RKO (cell line): ENCODE data around the gene AKAP7.

Experiments used
- DNase-seq: peaks from one replicate; pipeline ENCODE4 v3.0.0-alpha.2; 2016; ENCODE audit warnings: low spot score

The AKAP7 gene

DNA sequence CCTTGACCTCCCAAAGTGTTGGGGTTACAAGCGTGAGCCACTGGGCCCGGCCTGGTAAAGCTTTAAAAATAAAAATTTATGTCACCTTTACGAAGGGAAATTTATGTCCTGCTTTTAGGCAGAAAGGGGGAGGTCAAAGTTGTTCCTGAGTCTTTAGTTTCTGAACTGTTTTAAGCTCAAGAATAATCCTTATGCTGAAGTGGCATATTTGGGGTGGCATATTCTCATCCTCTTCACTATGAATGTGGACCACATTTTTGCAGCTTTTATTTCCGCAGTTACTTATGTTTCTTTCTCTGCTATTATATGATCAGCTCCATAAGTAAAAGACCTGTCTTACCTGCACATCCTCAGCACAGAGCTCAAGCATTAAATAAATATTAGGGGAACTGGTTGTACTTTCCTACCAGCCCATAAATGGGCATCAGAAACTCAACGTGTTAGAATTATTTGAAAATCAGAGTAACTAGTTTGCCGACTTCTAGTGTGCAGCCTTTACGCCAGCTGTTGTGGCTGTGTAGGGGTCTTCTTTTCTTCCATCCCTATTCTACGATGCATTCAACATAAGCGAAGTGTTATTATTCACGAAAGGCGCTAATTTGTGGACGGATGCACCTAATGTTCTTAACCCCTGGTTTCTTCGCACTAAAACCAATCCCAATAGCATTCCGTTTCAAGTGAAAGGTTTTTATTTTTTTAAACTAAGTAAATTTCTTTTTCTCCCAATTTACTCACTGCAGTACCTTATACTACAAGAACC, 867 bp upstream of the AKAP7 start:
- DNase-seq = no peak

DNA sequence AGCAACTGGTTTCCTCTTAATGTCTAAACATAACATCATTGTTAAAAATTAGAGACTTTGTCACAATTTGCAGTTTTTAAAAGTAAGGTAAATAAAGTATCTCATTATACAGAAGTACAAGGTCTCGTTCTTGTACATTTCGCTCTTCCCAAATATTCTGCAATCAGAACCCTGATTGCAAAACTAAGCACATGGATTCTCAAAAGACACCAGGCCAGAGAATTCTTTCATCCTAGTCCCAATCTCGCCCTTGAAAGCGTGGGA, 355 bp upstream of the AKAP7 start:
- no peak for DNase-seq

DNA sequence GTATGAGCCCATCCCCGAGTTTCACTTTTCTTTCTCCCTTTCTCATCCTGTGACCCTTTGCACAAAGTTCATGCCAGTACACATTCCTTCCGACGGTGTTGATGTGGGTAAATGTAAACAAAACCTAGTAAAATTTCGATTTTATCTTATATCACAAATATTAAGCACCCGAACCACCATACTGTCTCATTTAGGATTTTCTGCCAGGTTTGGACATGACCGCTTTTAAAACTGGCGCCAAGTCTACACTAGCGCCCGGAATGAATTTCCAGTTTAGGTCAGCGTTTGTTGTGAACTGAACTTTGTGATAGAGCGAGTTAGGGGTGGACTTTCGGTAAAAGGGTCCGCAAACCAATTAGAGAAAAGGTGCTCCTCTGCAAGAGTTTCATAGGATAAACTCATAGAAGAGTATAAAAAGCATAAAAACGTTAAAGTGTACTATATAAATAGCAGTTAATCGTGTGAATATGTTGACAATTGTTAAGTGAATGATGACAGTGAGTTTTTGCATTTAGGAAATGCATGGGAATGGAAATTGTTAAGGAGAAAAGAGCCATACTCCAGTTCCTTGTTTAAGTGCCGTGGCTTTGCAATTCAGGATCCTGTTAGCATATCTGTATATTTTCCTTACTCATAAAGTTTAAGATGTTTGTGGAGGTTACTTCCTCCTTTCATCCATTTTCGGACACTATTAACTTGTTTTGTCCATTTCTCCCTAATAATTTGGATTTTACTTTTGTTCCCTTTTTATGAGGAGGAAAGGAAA, 937 bp downstream of the AKAP7 start:
- peak; percentile 71 for DNase-seq

DNA sequence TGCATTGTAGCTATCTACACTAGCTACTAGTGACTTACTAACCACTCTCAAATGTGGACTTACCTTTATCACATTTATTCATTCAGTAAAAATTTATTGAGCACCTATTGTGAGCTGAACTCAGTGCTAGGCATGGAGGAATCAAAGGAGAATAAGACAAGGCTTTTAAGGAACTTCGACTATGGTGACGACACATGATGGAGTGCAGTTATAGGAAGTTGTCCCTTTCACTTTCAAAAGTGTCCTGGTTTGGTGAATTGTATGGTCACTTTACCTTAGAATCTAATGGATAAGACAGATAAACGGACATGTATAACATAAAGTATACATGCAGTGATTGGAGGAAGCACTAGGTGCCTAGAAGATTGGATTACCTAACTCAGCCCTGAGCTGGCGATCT, 4.3 kb downstream of the AKAP7 start:
- no peak for DNase-seq

DNA sequence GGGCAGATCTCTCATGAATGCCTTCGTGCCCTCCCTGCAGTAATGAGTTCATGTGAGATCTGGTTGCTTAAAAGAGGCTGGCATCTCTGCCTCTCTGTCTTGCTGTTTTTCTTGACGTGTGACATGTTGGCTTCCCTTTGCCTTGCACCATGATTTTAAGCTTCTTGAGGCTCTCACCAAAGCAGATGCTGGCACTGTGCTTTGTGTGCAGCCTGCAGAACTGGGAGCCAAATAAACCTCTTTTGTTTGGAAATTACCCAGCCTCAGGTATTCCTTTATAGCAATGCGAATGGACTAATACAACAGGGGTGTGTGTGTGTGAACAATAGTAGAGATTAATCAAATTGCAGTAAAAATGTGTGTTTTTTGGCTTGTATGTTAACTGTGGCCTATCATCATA, 8.1 kb downstream of the AKAP7 start:
- no peak for DNase-seq

DNA sequence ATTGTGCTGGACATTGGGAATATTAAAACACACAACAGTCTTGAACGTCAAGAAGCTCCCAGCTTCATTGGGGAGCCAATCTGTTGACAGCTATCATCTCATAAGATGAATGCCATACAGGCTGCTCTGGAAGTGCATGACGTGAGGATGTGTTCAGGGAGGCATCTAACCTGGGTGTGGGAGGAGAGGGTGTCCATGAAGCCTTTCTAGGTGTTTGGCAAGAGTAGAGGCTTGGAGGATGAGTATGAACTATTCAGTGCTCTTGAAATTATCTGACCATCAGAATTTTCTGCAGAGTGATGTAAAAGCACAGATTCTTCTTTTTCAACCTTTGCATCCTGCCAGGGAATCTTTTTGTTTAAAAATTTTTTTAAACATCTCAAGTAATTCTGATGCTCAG, 11.6 kb downstream of the AKAP7 start:
- no peak for DNase-seq

DNA sequence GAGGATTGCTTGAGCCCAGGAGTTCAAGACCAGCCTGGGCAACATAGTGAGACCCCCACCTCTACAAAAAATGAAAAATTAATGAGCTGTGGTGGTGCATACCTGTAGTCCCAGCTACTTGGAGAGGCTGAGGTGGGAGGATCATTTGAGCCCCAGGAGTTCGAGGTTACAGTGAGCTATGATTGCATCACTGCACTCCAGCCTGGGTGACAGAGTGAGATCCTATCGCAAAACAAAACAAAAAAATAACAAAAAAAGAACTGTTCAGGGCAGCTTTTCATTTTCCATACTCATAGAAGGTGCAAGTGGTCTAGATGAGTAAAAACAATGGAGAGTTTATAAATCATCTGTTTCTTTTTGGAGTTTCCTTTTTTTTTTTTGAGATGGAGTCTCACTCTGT, 21.1 kb downstream of the AKAP7 start:
- DNase-seq = no peak

DNA sequence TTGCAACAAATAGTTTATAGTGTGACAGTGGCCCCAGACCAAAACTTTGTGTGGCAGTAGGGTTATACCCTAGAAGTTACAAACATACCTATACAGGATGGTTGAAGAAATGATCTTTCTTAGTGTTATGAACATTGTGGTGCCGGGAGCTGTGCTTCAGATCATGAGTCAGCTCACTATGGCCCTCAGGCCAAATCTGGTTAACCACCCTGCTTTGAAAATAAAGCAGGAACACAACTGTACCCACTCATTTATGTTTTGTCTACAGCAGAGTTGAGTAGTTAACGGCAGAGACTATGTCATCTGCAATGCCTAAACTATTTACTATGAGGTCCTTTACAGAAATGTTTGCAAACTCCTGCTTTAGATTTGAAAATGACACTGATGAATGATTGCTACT, 24.3 kb downstream of the AKAP7 start:
- no peak for DNase-seq

DNA sequence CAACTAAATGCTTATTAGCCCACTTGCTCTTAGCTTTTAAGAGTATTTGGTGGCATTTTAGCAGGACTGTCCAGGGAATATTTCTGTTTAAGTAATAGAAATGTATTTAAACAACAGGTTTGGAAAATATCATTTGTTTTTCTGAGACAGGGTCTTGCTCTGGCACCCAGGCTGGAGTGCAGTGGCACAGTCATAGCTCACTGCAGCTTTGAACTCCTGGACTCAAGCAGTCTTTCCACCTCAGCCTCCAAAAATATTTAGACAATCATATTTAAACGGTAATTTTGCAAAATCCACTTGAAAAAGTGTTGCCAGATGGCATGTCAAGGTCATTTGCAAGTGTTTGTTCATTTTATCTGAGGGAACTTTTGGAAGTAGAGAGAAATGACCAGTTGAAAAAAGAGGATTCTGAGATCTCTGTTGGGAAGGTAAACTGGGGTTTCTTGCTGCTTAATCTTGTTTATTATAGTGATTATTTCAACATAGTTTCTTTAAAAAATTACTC, 25.0 kb downstream of the AKAP7 start:
- DNase-seq = no peak

DNA sequence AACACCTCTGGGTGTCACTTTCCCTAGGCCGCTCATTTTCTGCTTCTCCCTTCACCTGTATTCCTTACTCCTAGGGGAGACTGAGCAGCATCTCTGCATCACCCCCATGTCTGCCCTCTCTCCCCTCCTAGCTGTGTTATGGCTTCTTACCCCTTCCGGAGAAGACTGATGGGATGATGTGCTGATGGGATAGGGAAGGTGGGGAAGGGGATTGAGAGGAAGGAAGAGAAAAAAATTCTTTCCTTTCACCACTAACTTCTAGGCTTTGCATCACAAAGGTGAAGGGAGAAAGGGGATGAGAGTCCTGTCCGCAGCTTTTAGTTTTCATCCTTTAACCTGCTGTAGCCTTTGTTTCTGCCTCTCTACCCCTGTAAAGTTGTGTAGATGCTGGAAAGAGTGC, 26.7 kb downstream of the AKAP7 start:
- DNase-seq = no peak

DNA sequence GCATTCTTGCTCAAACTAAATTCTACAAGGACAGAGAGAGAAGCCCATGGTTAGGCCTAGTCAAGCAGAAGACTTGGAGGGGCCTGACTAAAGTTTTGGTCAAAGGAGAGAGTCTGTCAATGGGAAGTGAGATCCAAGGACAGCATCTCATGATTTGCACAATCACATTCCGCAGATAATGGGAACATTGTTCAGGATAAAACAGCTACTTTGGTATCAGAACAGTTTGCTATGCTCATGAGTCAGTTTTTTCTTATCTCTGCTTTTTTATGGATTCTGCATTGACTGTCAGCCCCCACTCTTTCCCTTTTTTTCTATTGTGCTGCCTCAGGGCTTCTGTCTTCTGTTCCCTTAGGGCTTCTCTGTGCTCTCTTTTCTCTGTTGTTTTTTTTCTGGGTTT, 28.6 kb downstream of the AKAP7 start:
- DNase-seq = no peak

DNA sequence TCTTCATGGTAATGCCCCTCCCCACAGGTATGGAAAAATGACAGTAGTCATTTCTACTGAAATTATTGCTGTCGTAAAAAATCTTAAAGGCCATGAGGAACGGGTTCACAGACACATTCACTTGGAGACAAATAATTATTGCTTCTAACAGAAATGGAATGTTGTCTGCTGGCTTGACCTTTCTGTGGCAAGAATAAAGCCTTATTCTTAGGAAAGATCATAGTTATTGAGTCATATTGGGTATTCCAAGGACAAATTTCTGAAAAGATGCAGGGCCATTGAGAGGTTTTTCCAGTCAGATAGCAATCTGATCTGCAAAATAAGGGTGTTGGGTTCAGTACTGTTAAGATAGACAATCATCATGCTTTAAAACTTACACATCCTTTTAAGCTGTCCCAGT, 29.2 kb downstream of the AKAP7 start:
- DNase-seq = no peak

DNA sequence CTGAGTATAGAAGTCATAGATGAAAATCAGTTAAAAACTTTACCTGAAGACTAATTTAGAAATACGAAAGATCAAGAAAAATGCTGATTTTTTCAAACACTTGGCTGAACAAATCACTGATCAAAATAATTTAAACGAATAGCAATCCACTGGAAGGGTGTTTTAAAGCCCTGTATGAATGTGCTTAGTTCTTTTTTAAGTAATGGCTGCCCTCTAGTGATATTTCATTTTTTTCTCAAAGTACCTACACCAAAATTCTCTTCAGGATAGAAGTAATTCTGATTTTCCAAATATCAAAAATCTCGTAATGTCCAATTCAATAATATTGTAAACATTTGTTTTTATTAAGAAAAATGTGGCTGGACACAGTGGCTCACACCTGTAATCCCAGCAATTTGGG, 32.5 kb downstream of the AKAP7 start:
- no peak for DNase-seq

DNA sequence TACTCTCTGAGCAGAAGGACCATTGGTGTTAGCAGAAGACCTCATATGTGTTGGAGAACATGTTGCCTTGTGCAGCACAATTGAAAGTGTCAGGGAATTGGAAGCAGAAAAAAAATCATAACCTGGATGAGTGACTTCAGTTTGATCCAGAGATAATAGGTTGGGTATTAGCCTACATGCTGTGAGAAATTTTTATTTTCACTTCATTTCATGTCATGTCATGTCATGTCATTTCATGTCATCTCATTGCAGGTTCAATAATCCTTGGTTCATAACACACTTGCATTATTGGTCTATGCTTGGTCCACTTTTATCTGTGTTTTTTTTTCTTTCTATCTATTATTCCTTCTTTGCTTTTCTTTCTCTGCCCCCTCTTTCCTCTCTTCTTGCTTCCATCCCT, 34.3 kb downstream of the AKAP7 start:
- no peak for DNase-seq

DNA sequence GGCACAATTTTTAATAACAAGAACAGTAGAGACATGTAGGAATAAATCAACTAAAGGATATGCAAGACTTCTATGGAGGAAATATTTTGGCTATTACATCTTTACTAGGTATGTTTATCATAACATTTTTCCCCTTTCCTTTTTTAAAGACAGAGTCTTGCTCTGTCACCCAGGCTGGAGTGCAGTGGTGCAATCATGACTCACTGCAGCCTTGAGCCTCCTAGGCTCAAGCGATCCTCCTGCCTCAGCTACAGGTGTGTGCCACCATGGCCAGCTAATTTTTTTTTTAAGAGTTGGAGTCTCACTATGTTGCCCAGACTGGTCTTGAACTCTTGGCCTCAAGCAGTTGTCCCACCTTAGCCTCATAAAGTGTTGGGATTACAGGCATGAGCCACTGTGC, 37.0 kb downstream of the AKAP7 start:
- no peak for DNase-seq

DNA sequence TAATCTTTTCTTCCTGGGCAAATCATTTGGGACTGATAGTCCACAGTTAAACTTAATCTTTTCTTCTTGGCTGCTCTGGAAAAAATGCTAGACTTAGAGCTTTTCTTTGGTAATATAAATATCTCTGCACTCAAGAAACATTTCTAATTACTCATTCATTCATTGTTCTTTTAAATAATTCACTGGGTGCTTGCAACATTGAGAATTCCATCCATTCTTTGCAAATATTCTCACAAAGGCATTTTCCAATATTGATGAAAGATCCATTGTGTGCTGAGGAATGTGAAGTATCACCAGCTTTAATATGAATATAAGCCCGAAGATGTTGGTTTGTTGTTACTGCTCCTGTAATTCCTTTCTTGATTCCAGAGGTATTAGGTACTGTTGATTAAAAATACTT, 38.4 kb downstream of the AKAP7 start:
- DNase-seq = no peak

DNA sequence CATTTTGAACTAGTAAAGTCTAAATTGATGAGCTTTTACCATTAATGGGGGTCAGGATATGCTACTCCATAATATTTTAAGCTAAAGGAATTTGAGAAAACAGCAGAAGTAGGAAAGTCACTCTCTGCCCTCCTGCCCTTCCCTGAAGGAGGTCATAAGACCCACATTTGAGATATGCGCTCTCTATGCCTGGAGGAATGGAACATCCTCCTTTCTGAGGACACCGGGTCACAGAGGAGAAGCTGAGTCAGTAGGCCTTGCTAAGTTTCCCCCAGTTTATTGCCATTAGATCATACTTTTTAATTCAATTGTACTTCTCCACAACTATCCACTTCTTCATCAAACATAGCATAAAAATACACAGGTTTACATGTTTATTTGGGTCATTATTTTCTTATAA, 40.3 kb downstream of the AKAP7 start:
- DNase-seq = no peak

DNA sequence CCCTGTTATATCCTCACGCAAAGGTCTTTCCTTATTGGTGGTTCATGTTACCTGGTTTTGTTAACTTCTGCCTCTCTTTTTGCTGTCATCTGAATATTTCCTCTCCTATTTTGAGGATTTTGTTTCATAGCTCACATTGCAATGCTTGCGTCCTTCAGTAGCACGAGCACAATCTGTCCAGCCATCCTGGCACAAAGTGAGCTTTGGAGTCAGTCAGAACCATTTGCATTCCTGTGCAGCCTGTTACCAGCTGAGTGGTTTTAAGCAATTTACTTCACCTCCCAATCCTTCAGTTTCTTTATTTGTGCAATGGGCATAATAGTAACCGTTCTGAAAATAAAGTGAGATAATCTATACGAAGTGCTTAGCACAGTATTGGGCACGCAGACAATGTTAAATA, 42.7 kb downstream of the AKAP7 start:
- DNase-seq = no peak

DNA sequence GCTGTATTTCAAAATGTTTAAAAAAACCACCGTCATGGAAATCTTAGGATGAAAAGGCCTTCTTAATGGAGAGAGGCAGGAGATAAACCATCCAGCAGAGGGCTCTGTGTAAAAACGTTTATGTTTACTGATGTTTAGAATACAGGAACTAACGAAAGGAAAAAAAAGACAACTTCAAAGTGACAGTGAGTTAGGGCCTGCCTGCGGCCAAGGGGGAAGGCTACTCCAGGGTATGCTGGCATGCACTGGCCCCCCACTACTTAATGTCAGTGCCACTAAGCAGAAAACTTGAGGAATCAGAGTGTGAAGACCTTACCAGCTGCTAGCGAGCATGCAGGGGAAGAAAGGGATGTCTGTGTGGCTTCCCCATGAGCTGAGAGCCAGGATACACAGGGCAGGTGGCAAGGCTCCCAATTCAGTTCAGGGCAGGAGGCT, 47.7 kb downstream of the AKAP7 start:
- peak; percentile 32 for DNase-seq

DNA sequence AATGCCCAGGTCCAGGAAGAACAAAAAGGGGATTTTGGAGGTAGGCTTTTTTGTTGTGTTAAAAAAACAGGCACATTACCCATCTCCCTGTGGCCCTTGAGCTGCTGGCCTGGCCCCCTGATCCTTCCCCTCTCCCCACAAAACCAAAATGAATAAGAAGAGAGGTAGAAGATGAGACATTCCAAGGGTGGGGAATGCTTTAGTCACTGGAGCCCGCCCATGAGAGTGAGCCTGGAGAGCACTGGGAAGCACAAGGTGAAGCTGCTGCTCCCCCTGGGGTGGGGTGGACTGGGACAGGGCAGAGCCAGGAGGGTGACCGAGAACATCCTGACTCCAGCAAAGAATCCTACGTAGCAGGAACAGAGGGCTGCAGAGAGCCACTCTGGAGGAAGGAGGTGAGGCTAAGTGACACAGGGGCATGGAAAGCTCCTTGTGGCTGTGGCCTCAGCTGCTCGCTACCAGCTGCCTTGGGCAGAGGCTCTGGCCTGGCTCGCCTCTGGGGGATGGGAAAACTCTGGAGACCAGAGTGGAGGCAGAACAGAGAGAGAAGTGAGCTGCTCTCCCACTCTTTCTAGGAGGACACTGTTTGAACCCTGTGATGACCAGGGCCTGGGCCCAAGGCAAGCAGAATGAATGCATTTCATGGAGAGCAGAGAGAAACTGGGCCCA, 48.3 kb downstream of the AKAP7 start:
- DNase-seq = no peak

DNA sequence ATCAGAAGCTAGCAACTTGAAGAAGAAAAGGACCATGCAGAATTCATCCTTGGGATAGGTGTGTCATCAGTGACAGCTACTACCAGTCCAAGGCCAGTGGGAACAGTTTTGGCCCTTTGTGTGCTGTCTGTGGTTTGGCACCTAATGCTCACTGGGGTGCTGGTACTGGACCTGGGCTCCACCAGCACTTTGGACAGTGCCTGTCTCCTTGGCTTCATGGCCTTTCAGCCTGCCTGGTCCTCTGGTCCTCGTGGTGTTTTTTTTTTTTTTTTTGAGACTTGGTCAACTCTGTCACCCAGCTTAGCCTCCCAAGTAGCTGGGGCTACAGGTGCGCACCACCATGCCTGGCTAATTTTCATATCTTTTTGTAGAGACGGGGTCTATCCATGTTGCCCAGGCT, 56.3 kb downstream of the AKAP7 start:
- no peak for DNase-seq

DNA sequence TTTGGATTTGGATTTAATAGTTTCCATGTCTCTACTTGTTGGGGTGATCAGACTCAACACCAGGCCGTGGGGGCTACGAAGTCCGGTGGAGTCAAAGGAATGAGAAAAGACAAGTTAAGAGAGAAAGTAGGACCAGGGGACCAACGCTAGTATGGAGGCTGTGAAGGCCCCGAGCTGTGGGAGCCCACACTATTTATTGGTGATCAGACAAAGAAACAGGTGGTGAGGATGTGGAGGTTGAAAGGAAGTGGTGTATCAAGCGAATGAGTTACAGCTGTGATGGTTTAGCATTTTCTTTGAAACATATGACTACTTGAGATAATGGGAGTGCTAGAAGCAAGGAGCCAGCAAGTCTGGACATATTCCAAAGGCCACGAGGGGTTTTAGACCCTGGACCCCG, 62.4 kb downstream of the AKAP7 start:
- no peak for DNase-seq

DNA sequence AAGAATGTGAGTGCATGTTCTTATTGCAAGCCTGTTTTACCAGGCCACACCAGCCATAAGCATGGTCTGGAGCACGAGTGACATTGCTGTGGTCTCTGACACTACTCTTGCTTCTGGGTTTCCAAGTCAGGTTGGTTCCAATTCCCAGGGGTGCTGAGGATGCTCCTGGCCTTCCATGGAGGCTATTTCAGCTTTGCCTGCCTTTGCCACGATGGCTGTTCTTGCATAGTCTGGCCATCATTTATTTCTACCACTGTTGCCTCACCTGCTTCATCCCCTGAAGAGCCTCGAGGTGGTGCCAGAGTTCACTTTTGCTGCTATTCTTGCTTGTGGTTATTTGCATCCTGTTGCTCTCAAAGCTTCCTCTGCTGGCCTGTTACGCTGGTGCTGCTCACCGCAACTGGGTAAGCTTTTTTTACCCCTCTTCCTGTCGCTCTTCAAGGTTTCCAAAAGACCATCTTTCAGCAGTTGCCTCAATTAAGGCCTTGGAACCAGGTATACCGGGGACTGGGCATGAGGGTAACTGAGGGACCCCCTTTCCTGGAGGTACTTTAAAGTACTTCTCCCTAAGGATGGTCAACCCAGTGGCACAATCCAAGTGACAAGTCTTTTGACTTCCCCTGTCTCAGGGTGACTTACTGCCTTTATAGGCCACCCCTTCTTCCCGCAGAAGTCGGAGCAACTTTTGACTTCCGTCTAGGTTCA, 64.5 kb downstream of the AKAP7 start:
- peak; percentile 73 for DNase-seq
